Smooth muscle cell (in vitro differentiated cells): ENCODE measurements around the gene C19orf81. TPM values are rescaled to one million over a fixed set of nuclear protein-coding genes. Genes with fewer than 3 reads are reported as not detected.

Source experiments
- DNase-seq: peaks from one replicate; lab custom pipeline; 2025; ENCODE audit not compliant: unreplicated experiment; lab: John Stamatoyannopoulos, UW
- H2AFZ ChIP-seq: fragments of 200-600 bp; sonication (generic); 2 replicates; pipeline ENCODE4 v1.6.0; 2016; ENCODE audit warnings: antibody characterized with exemption, low read depth, mild to moderate bottlenecking
- H3F3A ChIP-seq: fragments of 200-600 bp; sonication (generic); 2 replicates; pipeline ENCODE4 v1.6.0; 2017; ENCODE audit warnings: antibody characterized with exemption, low read depth
- H3K27ac ChIP-seq: fragments of 200-600 bp; sonication (generic); 2 replicates; pipeline ENCODE4 v1.5.1; 2016; ENCODE audit warnings: low read depth, mild to moderate bottlenecking
- H3K27me3 ChIP-seq: fragments of 200-600 bp; sonication (generic); 2 replicates; pipeline ENCODE4 v1.6.1; 2016; ENCODE audit warnings: low read depth, mild to moderate bottlenecking
- H3K36me3 ChIP-seq: fragments of 200-600 bp; sonication (generic); 2 replicates; pipeline ENCODE4 v1.5.1; 2016; ENCODE audit warnings: low read depth
- H3K4me1 ChIP-seq: fragments of 200-600 bp; sonication (generic); 2 replicates; pipeline ENCODE4 v1.5.1; 2016; ENCODE audit warnings: low read depth
- H3K4me2 ChIP-seq: fragments of 200-600 bp; sonication (generic); 2 replicates; pipeline ENCODE4 v1.6.0; 2016; ENCODE audit warnings: mild to moderate bottlenecking
- H3K4me3 ChIP-seq: fragments of 200-600 bp; sonication (generic); 2 replicates; pipeline ENCODE4 v1.5.1; 2016; ENCODE audit warnings: mild to moderate bottlenecking
- H3K79me2 ChIP-seq: fragments of 200-600 bp; sonication (generic); 2 replicates; pipeline ENCODE4 v1.6.0; 2016; ENCODE audit warnings: low read depth, mild to moderate bottlenecking
- H3K9ac ChIP-seq: fragments of 200-600 bp; sonication (generic); 2 replicates; pipeline ENCODE4 v1.6.0; 2016; ENCODE audit warnings: low read depth
- H3K9me3 ChIP-seq: fragments of 200-600 bp; sonication (generic); replicated peaks from 2 replicates; pipeline ENCODE4 v1.5.1; 2016; ENCODE audit warnings: low read depth
- H4K20me1 ChIP-seq: fragments of 200-600 bp; sonication (generic); 2 replicates; pipeline ENCODE4 v1.6.0; 2016; ENCODE audit warnings: low read depth
- WGBS: methylation state at CpG from one replicate; pipeline ENCODE4 v1.1.7; 2016; ENCODE audit warnings: low lambda C conversion rate; 5-methylcytosine and 5-hydroxymethylcytosine counted together
- polyA plus RNA-seq: library from polyadenylated mRNA; unstranded; fragments of >200 nt; fragmentation: Nextera tagmentation; extraction: Ambion mirVana; gene quantifications from 2 replicates; pipeline ENCODE4 v1.2.1, GENCODE V29; 2016
- total RNA-seq: library from RNA; depleted of rRNA; stranded (reverse); fragments of >200 nt; gene quantifications from 2 replicates; pipeline ENCODE4 v1.2.3, GENCODE V29; 2014
- TF ChIP-seq, protein P1 (sequence below): fragments of 200-600 bp; sonication (generic); IDR thresholded peaks from 2 replicates; pipeline ENCODE4 v1.5.1; 2017; ENCODE audit warnings: borderline replicate concordance, mild to moderate bottlenecking, antibody characterized with exemption; ENCODE audit not compliant: insufficient read depth, poor library complexity, severe bottlenecking

C19orf81 gene
- total and polyA plus RNA-seq, 2 experiments from 2014 or later, result 1.7 to 13.5 TPM

DNA sequence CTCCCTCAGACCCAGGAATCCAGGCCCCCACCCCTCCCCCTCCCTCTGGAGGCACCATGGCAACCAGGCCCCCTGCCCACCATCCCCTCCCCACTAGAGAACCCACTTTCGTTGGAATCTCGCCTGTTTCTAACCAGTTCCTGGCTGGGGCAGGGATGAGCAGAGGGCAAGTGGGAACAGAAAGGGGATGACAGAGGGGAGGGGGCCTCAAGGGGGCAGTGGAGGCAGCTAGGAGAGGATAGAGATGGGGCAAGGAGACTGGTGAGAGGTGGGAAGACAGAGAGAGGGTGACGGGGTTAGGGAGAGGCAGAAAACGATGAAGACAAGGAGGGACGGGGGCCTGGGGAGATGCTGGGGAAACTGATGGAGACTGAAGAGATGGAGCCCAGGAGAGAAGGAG is 586 bp upstream of the C19orf81 start:
- H3K4me1 ChIP-seq, result no peaks in the 10 kb centered on the region
- 83% methylated on average over 3 of the region's 5 CpGs for WGBS

DNA sequence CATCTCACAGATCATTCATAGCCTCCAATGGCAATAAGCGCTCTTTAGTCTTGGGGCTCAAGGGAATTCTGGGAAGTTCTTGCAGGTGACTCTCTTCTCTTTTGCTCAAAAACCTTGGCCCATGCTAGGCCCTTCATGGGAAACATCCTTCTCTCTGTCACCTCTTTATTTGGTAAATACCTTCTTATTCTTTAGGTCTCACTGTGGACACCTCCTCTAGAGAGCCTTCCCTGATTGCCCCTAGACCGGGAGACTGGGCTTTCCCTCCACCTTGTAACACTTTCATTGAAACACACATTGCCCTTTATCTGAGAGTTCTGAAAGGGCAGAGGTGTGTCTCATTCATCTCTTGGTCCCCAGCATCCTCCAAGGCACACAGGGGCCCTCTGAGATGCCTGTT is 1.9 kb downstream of the C19orf81 start:
- Histone ChIP-seq H3K79me2 (no peaks in the 10 kb centered on the region), H3K9ac (no peak overlapping the region), H3K36me3 (no peaks in the 10 kb centered on the region), H3K4me3 (no peak overlapping the region), H3K4me2 (no peak overlapping the region), H3K27me3 (no peaks in the 10 kb centered on the region), H3K9me3 (no peaks in the 10 kb centered on the region), H3F3A (no peaks in the 10 kb centered on the region), H3K4me1 (no peaks in the 10 kb centered on the region), H4K20me1 (no peaks in the 10 kb centered on the region), H2AFZ (no peak overlapping the region), H3K27ac (no peak overlapping the region)
- DNase-seq, result no peak
- TF ChIP-seq, protein P1, sequence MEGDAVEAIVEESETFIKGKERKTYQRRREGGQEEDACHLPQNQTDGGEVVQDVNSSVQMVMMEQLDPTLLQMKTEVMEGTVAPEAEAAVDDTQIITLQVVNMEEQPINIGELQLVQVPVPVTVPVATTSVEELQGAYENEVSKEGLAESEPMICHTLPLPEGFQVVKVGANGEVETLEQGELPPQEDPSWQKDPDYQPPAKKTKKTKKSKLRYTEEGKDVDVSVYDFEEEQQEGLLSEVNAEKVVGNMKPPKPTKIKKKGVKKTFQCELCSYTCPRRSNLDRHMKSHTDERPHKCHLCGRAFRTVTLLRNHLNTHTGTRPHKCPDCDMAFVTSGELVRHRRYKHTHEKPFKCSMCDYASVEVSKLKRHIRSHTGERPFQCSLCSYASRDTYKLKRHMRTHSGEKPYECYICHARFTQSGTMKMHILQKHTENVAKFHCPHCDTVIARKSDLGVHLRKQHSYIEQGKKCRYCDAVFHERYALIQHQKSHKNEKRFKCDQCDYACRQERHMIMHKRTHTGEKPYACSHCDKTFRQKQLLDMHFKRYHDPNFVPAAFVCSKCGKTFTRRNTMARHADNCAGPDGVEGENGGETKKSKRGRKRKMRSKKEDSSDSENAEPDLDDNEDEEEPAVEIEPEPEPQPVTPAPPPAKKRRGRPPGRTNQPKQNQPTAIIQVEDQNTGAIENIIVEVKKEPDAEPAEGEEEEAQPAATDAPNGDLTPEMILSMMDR, result no peak
- 88% methylated on average over 2 of the region's 2 CpGs for WGBS

More for the DNA sequence above, 586 bp upstream of the C19orf81 start:
- Histone ChIP-seq H3K9me3 (no peaks in the 10 kb centered on the region), H3K9ac (no peak overlapping the region), H2AFZ (no peak overlapping the region), H3K27ac (no peak overlapping the region), H3K27me3 (no peaks in the 10 kb centered on the region), H3K79me2 (no peaks in the 10 kb centered on the region), H3F3A (no peaks in the 10 kb centered on the region), H3K36me3 (no peaks in the 10 kb centered on the region), H4K20me1 (no peaks in the 10 kb centered on the region), H3K4me3 (no peak overlapping the region), H3K4me2 (no peak overlapping the region)
- DNase-seq, result no peak
- TF ChIP-seq, protein P1, result no peak

DNA sequence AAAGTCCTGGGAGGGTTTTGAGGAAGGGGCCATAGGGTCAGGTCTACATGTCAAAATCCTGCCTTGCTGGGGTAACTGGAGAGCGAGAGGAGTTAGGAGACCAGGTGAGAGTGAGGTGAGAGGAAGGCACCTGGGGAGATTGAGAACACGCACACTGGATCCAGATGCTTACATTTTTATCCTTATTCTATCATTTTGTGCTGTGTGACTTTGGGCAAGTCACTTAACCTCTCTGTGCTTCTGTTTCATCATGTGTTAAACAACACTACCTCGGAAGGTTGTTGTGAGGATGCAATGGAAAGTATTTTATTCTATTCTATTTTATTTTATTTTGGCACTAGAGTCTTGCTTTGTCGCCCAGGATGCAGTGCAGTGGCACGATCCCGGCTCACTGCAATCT is 3.5 kb downstream of the C19orf81 start:
- Histone ChIP-seq H2AFZ (no peak overlapping the region), H3K36me3 (no peaks in the 10 kb centered on the region), H4K20me1 (no peaks in the 10 kb centered on the region), H3K27me3 (no peaks in the 10 kb centered on the region), H3K79me2 (no peaks in the 10 kb centered on the region), H3K4me3 (no peak overlapping the region), H3K9me3 (no peaks in the 10 kb centered on the region), H3K27ac (no peak overlapping the region), H3F3A (no peaks in the 10 kb centered on the region), H3K4me1 (no peaks in the 10 kb centered on the region), H3K4me2 (no peak overlapping the region), H3K9ac (no peak overlapping the region)
- WGBS, result 91% methylated on average over 6 of the region's 6 CpGs
- no peak for DNase-seq
- TF ChIP-seq, protein P1, result no peak

DNA sequence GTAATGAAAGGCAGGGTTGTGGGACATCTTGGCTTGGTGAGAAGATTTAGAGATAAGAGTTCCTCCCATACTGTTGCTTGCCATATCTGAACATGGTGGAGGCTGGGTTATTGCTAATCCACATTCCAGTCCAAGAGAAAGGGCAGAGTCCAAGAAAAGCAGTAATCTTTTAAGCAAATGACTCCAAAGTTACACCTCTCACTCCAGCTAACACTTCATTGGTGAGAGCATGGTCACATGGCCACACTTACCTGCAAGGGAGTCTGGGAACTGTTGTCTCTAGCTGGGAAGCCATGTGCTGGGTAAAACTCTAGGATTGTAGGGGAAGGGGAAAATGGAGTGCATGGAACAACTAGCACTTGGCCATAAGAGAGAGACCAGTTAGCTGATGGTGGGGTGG is 5.6 kb downstream of the C19orf81 start:
- Histone ChIP-seq H3F3A (no peaks in the 10 kb centered on the region), H3K36me3 (no peaks in the 10 kb centered on the region), H3K4me1 (no peaks in the 10 kb centered on the region), H3K4me2 (no peak overlapping the region), H3K27me3 (no peaks in the 10 kb centered on the region), H3K79me2 (no peaks in the 10 kb centered on the region), H3K9ac (no peak overlapping the region), H2AFZ (no peak overlapping the region), H3K4me3 (no peak overlapping the region), H4K20me1 (no peaks in the 10 kb centered on the region), H3K9me3 (no peaks in the 10 kb centered on the region), H3K27ac (no peak overlapping the region)
- DNase-seq, result no peak
- TF ChIP-seq, protein P1, result no peak
